ENCODE measurements around the gene RBMS3. TPM values are rescaled to one million over a fixed set of nuclear protein-coding genes. Genes with fewer than 3 reads are reported as not detected.
A peak's percentile ranks its signal among the peaks of the same experiment; 100 is the strongest.

The RBMS3 gene
- total RNA-seq, 2 experiments from 2014 or later = 1.0 TPM; not detected in 1

DNA sequence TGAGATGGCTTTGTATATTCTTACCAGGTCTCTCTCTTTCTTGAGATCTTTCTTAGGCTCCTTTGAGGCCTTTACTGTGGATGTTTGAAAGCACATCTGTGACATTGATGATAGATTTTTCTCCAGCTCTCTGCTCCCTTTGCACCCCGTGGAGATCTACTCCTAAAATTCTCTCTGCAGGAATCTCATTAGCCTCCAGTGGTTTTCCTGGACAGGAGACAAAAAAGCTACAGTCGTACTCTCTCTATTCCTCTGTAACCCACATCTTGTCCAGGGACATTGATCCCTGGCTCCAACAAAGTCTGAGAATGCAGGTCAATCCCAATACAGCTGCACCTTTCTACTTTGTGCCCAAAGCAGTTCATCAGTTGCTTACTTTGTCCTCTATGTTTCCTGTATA lies 68.2 kb downstream of the RBMS3 start:
- POLR2A ChIA-PET = interaction anchor here (0.6 to 1.3 kb wide), 5 partner anchors 17 to 872 kb away, joined by 3 to 6 read pairs (median 4); no protein-coding TSS in a partner anchor

GRCh38 chr3:29353807-29354206 lies 72.9 kb downstream of the RBMS3 start:
- no peaks in the 10 kb centered on the region for H3K9me3 ChIP-seq (ENCODE audit: low read length)
- H2AFZ ChIP-seq (ENCODE audit: low read length) = no peak overlapping the region
- no peak overlapping the region for H3K4me3 ChIP-seq (ENCODE audit: low read depth, low read length, poor library complexity, severe bottlenecking)
- H3K4me1 ChIP-seq (ENCODE audit: insufficient read depth, low read length, poor library complexity, severe bottlenecking) = no peaks in the 10 kb centered on the region
- no peak overlapping the region for H3K4me2 ChIP-seq (ENCODE audit: low read length)
- H4K20me1 ChIP-seq (ENCODE audit: insufficient read depth, low read length) = no peaks in the 10 kb centered on the region
- no peak for DNase-seq (ENCODE audit: low spot score)
- intact Hi-C loops (cut with micrococcal nuclease; ENCODE audit: unreplicated experiment) = no loop called here
- no peaks in the 10 kb centered on the region for H3K79me2 ChIP-seq (ENCODE audit: insufficient read depth, low read depth, low read length)
- CTCF ChIA-PET (ENCODE audit: unreplicated experiment) = no interaction called here
- no TSS peak for BruUV-seq (replicated peaks)
- H3K9me2 ChIP-seq (ENCODE audit: insufficient read depth, low read length) = no peaks in the 10 kb centered on the region
- no peak overlapping the region for H3K27ac ChIP-seq (ENCODE audit: low read depth, low read length, poor library complexity, severe bottlenecking)
- POLR2A ChIA-PET = interaction anchor here (1.0 kb wide), 1 partner anchor 67 kb away, joined by 4 read pairs; no protein-coding TSS in a partner anchor
- TF ChIP-seq, protein P1, sequence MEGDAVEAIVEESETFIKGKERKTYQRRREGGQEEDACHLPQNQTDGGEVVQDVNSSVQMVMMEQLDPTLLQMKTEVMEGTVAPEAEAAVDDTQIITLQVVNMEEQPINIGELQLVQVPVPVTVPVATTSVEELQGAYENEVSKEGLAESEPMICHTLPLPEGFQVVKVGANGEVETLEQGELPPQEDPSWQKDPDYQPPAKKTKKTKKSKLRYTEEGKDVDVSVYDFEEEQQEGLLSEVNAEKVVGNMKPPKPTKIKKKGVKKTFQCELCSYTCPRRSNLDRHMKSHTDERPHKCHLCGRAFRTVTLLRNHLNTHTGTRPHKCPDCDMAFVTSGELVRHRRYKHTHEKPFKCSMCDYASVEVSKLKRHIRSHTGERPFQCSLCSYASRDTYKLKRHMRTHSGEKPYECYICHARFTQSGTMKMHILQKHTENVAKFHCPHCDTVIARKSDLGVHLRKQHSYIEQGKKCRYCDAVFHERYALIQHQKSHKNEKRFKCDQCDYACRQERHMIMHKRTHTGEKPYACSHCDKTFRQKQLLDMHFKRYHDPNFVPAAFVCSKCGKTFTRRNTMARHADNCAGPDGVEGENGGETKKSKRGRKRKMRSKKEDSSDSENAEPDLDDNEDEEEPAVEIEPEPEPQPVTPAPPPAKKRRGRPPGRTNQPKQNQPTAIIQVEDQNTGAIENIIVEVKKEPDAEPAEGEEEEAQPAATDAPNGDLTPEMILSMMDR (conservative IDR thresholded peaks at IDR 0.05; ENCODE audit: low read length) = no peak
- no peak for TF ChIP-seq EZH2phosphoT487 (IDR thresholded peaks at IDR 0.05; ENCODE audit: borderline replicate concordance, low read depth, low read length)
- H3K36me3 ChIP-seq (ENCODE audit: insufficient read depth, low read length) = no peaks in the 10 kb centered on the region

More for the DNA sequence above, 68.2 kb downstream of the RBMS3 start:
- H3K4me1 ChIP-seq (ENCODE audit: insufficient read depth, low read length, poor library complexity, severe bottlenecking) = no peaks in the 10 kb centered on the region
- no peaks in the 10 kb centered on the region for H3K79me2 ChIP-seq (ENCODE audit: insufficient read depth, low read depth, low read length)
- no TSS peak for BruUV-seq (replicated peaks)
- intact Hi-C loops (cut with micrococcal nuclease; ENCODE audit: unreplicated experiment) = no loop called here
- H3K36me3 ChIP-seq (ENCODE audit: insufficient read depth, low read length) = no peaks in the 10 kb centered on the region
- no peaks in the 10 kb centered on the region for H4K20me1 ChIP-seq (ENCODE audit: insufficient read depth, low read length)
- peak overlapping the region; percentile 58; the same call in 1 of the 2 replicates for H2AFZ ChIP-seq (ENCODE audit: low read length)
- peak overlapping the region; percentile 18; the same call in 1 of the 2 replicates for H3K4me2 ChIP-seq (ENCODE audit: low read length)
- DNase-seq (ENCODE audit: low spot score) = no peak
- H3K9me2 ChIP-seq (ENCODE audit: insufficient read depth, low read length) = no peaks in the 10 kb centered on the region
- no peak overlapping the region for H3K27ac ChIP-seq (ENCODE audit: low read depth, low read length, poor library complexity, severe bottlenecking)
- CTCF ChIA-PET (ENCODE audit: unreplicated experiment) = no interaction called here
- H3K4me3 ChIP-seq (ENCODE audit: low read depth, low read length, poor library complexity, severe bottlenecking) = no peak overlapping the region
- no peak for TF ChIP-seq EZH2phosphoT487 (IDR thresholded peaks at IDR 0.05; ENCODE audit: borderline replicate concordance, low read depth, low read length)
- TF ChIP-seq, protein P1 (conservative IDR thresholded peaks at IDR 0.05; ENCODE audit: low read length) = no peak
- H3K9me3 ChIP-seq (ENCODE audit: low read length) = no peaks in the 10 kb centered on the region

DNA sequence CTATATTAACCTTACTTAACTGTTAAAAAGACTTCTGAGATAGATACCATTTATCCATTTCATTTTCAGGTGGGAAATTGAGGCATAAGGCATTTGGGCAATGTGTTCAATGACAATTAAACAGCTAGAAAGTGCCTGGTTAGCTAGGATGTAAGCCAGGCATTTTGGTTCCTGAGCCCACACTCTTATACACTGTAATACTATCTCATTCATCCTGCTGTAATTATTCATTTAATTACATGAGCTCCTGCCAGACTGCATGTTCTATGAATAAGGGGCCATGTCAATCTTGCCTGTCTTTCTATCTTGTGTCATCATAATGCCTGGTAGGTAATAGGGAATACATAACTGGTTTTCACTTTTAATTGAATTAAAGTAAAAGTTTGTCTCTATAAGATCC lies 74.0 kb downstream of the RBMS3 start:
- Histone ChIP-seq H4K20me1 (ENCODE audit: insufficient read depth, low read length) (no peaks in the 10 kb centered on the region), H3K36me3 (ENCODE audit: insufficient read depth, low read length) (no peaks in the 10 kb centered on the region), H3K9me3 (ENCODE audit: low read length) (no peaks in the 10 kb centered on the region), H3K4me2 (ENCODE audit: low read length) (no peak overlapping the region), H3K27ac (ENCODE audit: low read depth, low read length, poor library complexity, severe bottlenecking) (no peak overlapping the region), H2AFZ (ENCODE audit: low read length) (no peak overlapping the region), H3K4me1 (ENCODE audit: insufficient read depth, low read length, poor library complexity, severe bottlenecking) (no peaks in the 10 kb centered on the region), H3K9me2 (ENCODE audit: insufficient read depth, low read length) (no peaks in the 10 kb centered on the region), H3K79me2 (ENCODE audit: insufficient read depth, low read depth, low read length) (no peaks in the 10 kb centered on the region), H3K4me3 (ENCODE audit: low read depth, low read length, poor library complexity, severe bottlenecking) (no peak overlapping the region)
- ChIA-PET POLR2A (interaction anchor here (1.0 kb wide), 1 partner anchor 19 kb away, joined by 3 read pairs; no protein-coding TSS in a partner anchor), CTCF (ENCODE audit: unreplicated experiment) (no interaction called here)
- intact Hi-C loops (cut with micrococcal nuclease; ENCODE audit: unreplicated experiment) = no loop called here
- no peak for DNase-seq (ENCODE audit: low spot score)
- BruUV-seq (replicated peaks) = no TSS peak
- TF ChIP-seq, protein P1 (conservative IDR thresholded peaks at IDR 0.05; ENCODE audit: low read length) = no peak
- TF ChIP-seq EZH2phosphoT487 (IDR thresholded peaks at IDR 0.05; ENCODE audit: borderline replicate concordance, low read depth, low read length) = no peak

All from OCI-LY7 (cell line).